ENCODE measurements around the gene MRGPRF. TPM values are rescaled to one million over a fixed set of nuclear protein-coding genes. Genes with fewer than 3 reads are reported as not detected.

MRGPRF gene
- total and polyA plus RNA-seq, 8 donors, result 6.7 to 123 (median 20.8) TPM

GRCh38 chr11:68999093-68999747 lies 13.8 kb downstream of the MRGPRF start:
- 84 to 91% (median 87%) methylated on average over 8 of the region's 8 CpGs for WGBS, 5 donors
- H3K4me1 ChIP-seq, result peaks cover 0 to 70% (median 39%) of the 10 kb centered on the region in 4 donors
- H3K4me3 ChIP-seq, result no peak overlapping the region
- no peaks in the 10 kb centered on the region for H3K9me3 ChIP-seq
- peaks cover 0 to 5% (median 0%) of the 10 kb centered on the region in 3 donors for H3K27me3 ChIP-seq
- intact Hi-C loops (cut with DNase I; ENCODE audit: low total_unique reads), result no loop called here
- TF ChIP-seq POLR2A (IDR thresholded peaks at IDR 0.05), result no peak
- no peak for TF ChIP-seq EP300 (IDR thresholded peaks at IDR 0.05)
- no peak for TF ChIP-seq POLR2AphosphoS5 (IDR thresholded peaks at IDR 0.05)
- TF ChIP-seq, protein P1, sequence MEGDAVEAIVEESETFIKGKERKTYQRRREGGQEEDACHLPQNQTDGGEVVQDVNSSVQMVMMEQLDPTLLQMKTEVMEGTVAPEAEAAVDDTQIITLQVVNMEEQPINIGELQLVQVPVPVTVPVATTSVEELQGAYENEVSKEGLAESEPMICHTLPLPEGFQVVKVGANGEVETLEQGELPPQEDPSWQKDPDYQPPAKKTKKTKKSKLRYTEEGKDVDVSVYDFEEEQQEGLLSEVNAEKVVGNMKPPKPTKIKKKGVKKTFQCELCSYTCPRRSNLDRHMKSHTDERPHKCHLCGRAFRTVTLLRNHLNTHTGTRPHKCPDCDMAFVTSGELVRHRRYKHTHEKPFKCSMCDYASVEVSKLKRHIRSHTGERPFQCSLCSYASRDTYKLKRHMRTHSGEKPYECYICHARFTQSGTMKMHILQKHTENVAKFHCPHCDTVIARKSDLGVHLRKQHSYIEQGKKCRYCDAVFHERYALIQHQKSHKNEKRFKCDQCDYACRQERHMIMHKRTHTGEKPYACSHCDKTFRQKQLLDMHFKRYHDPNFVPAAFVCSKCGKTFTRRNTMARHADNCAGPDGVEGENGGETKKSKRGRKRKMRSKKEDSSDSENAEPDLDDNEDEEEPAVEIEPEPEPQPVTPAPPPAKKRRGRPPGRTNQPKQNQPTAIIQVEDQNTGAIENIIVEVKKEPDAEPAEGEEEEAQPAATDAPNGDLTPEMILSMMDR (IDR thresholded peaks at IDR 0.05), result no peak
- H3K36me3 ChIP-seq, result peaks cover 0 to 12% (median 5%) of the 10 kb centered on the region in 4 donors
- H3K27ac ChIP-seq, result peak overlapping the region in 4 of 5 donors; percentile 65 to 94 (median 83)
- peak in 1 of 2 donors; percentile 3 for DNase-seq

- Histone ChIP-seq H3K4me1 (peaks cover 0 to 63% (median 36%) of the 10 kb centered on the region in 4 donors), H3K36me3 (peaks cover 0 to 5% (median 0%) of the 10 kb centered on the region in 4 donors), H3K9me3 (no peaks in the 10 kb centered on the region), H3K27me3 (peaks cover 0 to 9% (median 0%) of the 10 kb centered on the region in 3 donors), H3K4me3 (no peak overlapping the region), H3K27ac (peak overlapping the region in 4 of 5 donors; percentile 65 to 94 (median 83))
- 32 to 37% (median 35%) methylated on average over 12 to 13 of the region's 13 CpGs for WGBS, 5 donors
- TF ChIP-seq EP300 (IDR thresholded peaks at IDR 0.05), result no peak
- TF ChIP-seq, protein P1 (IDR thresholded peaks at IDR 0.05), result no peak
- TF ChIP-seq POLR2A (IDR thresholded peaks at IDR 0.05), result no peak
- peak in 1 of 2 donors; percentile 83 for DNase-seq
- intact Hi-C loops (cut with DNase I; ENCODE audit: low total_unique reads), result no loop called here
Observed at GRCh38 chr11:68998390-68998911, 14.6 kb downstream of the MRGPRF start.

DNA sequence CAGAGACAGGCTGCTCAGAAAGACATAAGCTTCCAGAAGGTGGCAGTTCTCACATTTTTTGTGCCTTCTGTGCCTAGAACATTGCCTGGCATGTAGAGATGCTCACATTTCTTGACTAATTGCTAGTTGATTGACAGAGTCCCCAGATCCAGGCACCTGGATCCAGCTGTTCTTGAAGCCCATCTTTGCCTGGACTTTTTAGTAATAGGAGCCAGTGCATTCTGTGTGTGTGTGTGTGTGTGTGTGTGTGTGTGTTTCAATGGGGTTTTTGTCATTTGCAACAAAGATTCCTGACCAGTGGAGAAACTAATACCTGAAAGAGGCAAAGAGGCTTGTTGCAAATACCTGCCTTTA lies 15.1 kb downstream of the MRGPRF start:
- no peak for TF ChIP-seq EP300 (IDR thresholded peaks at IDR 0.05)
- TF ChIP-seq, protein P1 (IDR thresholded peaks at IDR 0.05), result no peak
- TF ChIP-seq POLR2AphosphoS5 (IDR thresholded peaks at IDR 0.05), result no peak
- TF ChIP-seq POLR2A (IDR thresholded peaks at IDR 0.05), result no peak

GRCh38 chr11:68997124-68997994 lies 15.7 kb downstream of the MRGPRF start:
- TF ChIP-seq EP300 (IDR thresholded peaks at IDR 0.05), result no peak
- TF ChIP-seq POLR2AphosphoS5 (IDR thresholded peaks at IDR 0.05), result no peak
- TF ChIP-seq, protein P1 (IDR thresholded peaks at IDR 0.05), result no peak
- TF ChIP-seq POLR2A (IDR thresholded peaks at IDR 0.05), result no peak
- H3K9me3 ChIP-seq, result no peaks in the 10 kb centered on the region
- H3K27ac ChIP-seq, result peak overlapping the region in 1 of 5 donors; percentile 94
- H3K36me3 ChIP-seq, result no peaks in the 10 kb centered on the region
- WGBS, 5 donors, result 81 to 94% (median 87%) methylated on average over 18 to 19 of the region's 19 CpGs
- intact Hi-C loops (cut with DNase I; ENCODE audit: low total_unique reads), result no loop called here
- peaks cover 0 to 52% (median 25%) of the 10 kb centered on the region in 4 donors for H3K4me1 ChIP-seq
- peaks cover 0 to 20% (median 10%) of the 10 kb centered on the region in 3 donors for H3K27me3 ChIP-seq
- peak in 1 of 2 donors; percentile 1 for DNase-seq
- no peak overlapping the region for H3K4me3 ChIP-seq

More for the DNA sequence above, 15.1 kb downstream of the MRGPRF start:
- Histone ChIP-seq H3K27me3 (peaks cover 0 to 14% (median 4%) of the 10 kb centered on the region in 3 donors), H3K36me3 (no peaks in the 10 kb centered on the region), H3K4me3 (no peak overlapping the region), H3K9me3 (no peaks in the 10 kb centered on the region), H3K27ac (peak overlapping the region in 3 of 5 donors; percentile 72 to 94 (median 94)), H3K4me1 (peaks cover 0 to 58% (median 31%) of the 10 kb centered on the region in 4 donors)
- intact Hi-C loops (cut with DNase I; ENCODE audit: low total_unique reads), result no loop called here
- DNase-seq, result no peak
